GM19455 (cell line): ENCODE data around the gene KIAA0232.
"Not testable (repeated sequence)": the region's sequence is repeated elsewhere in the genome, so short reads cannot be mapped to it uniquely, and the experiment has no call there.

ENCODE experiments used
- ATAC-seq: cut with Tn5 transposase; IDR thresholded peaks from one replicate; pipeline ENCODE4 v1.9.1; 2021; ENCODE audit not compliant: unreplicated experiment

Gene KIAA0232

GRCh38 chr4:6877067-6877466 lies 94.5 kb downstream of the KIAA0232 start:
- ATAC-seq, result no peak

GRCh38 chr4:6878451-6879059 lies 96.0 kb downstream of the KIAA0232 start:
- no peak for ATAC-seq

- no peak for ATAC-seq
These were observed 98.2 kb downstream of the KIAA0232 start for GRCh38 chr4:6880691-6881090.

- ATAC-seq, result no peak
These were observed 99.4 kb downstream of the KIAA0232 start for GRCh38 chr4:6881908-6882307.

GRCh38 chr4:6884341-6884870 lies 101.9 kb downstream of the KIAA0232 start:
- no peak for ATAC-seq

- ATAC-seq, result no peak
These were observed 103.5 kb downstream of the KIAA0232 start for GRCh38 chr4:6885953-6886557.

- no peak for ATAC-seq
These were observed 104.4 kb downstream of the KIAA0232 start for GRCh38 chr4:6886886-6887285.

- no peak for ATAC-seq
These were observed 105.3 kb downstream of the KIAA0232 start for GRCh38 chr4:6887591-6888371.

- ATAC-seq, result no peak
These were observed 106.1 kb downstream of the KIAA0232 start for GRCh38 chr4:6888506-6889071.

- ATAC-seq, result no peak
These were observed 106.7 kb downstream of the KIAA0232 start for GRCh38 chr4:6889101-6889735.

- no peak for ATAC-seq
These were observed 107.3 kb downstream of the KIAA0232 start for GRCh38 chr4:6889736-6890324.

GRCh38 chr4:6890358-6890757 lies 107.8 kb downstream of the KIAA0232 start:
- ATAC-seq, result no peak

GRCh38 chr4:6890971-6891370 lies 108.4 kb downstream of the KIAA0232 start:
- ATAC-seq, result not testable (repeated sequence)

GRCh38 chr4:6891436-6892170 lies 109.1 kb downstream of the KIAA0232 start:
- no peak for ATAC-seq

GRCh38 chr4:6892190-6892908 lies 109.8 kb downstream of the KIAA0232 start:
- no peak for ATAC-seq

GRCh38 chr4:6892909-6893202 lies 110.3 kb downstream of the KIAA0232 start:
- no peak for ATAC-seq

- ATAC-seq, result no peak
These were observed 111.0 kb downstream of the KIAA0232 start for GRCh38 chr4:6893449-6894085.

GRCh38 chr4:6894086-6894478 lies 111.6 kb downstream of the KIAA0232 start:
- no peak for ATAC-seq
